Peyer's patch (tissue), 4 donors: ENCODE measurements around the gene KLF12. TPM values are rescaled to one million over a fixed set of nuclear protein-coding genes. Genes with fewer than 3 reads are reported as not detected.

Experiments
- DNase-seq, 3 donors: peaks; one replicate each; pipeline ENCODE4 v3.0.0-alpha.2; 2017 to 2019
- H3K27ac ChIP-seq, 4 donors: fragments of 200-600 bp; sonication (generic); one replicate each; pipeline ENCODE4 v1.5.1; 2016 to 2019
- H3K27me3 ChIP-seq, 2 donors: fragments of 200-600 bp; sonication (generic); one replicate each; pipeline ENCODE4 v1.5.1; 2019
- H3K36me3 ChIP-seq, 3 donors: fragments of 200-600 bp; sonication (generic); one replicate each; pipeline ENCODE4 v1.5.1; 2016 to 2019
- H3K4me1 ChIP-seq, 4 donors: fragments of 200-600 bp; sonication (generic); one replicate each; pipeline ENCODE4 v1.5.1; 2016 to 2019
- H3K4me3 ChIP-seq, 4 donors: fragments of 200-600 bp; sonication (generic); 1 replicate in 3 of 4; 2 replicates in 1 of 4; pipeline ENCODE4 v1.5.1; 2016 to 2019; ENCODE audit warnings: mild to moderate bottlenecking in 1 of 4
- H3K9me3 ChIP-seq, 4 donors: fragments of 200-600 bp; sonication (generic); one replicate each; pipeline ENCODE4 v1.5.1; 2016 to 2019; ENCODE audit warnings: mild to moderate bottlenecking in 1 of 4
- CTCF ChIP-seq, 6 experiments: fragments of 450-650 bp in 4 of 6; fragments of 200-600 bp in 2 of 6; sonication (generic) in 1 of 6; IDR thresholded peaks; one replicate each; pipeline ENCODE4 v1.5.1; 2017 to 2019; ENCODE audit warnings: antibody characterized with exemption in 6 of 6, mild to moderate bottlenecking in 3 of 6, moderate library complexity in 1 of 6
- POLR2A ChIP-seq, 2 donors: fragments of 450-650 bp; IDR thresholded peaks; one replicate each; pipeline ENCODE4 v1.5.1; 2017; ENCODE audit warnings: antibody characterized with exemption in 2 of 2, mild to moderate bottlenecking in 2 of 2, moderate library complexity in 2 of 2
- total RNA-seq, 4 donors: library from RNA; depleted of rRNA; stranded (reverse); fragments of >200 nt; gene quantifications; one replicate each; pipeline ENCODE4 v1.1.0, GENCODE V29; 2016

The KLF12 gene
- total RNA-seq, 4 donors from 2014 or later = 1.4 to 23.1 (median 2.7) TPM

- H3K27me3 ChIP-seq = no peaks in the 10 kb centered on the region
- no peak overlapping the region for H3K4me3 ChIP-seq
- no peak for DNase-seq
- no peak for TF ChIP-seq POLR2A (IDR thresholded peaks at IDR 0.05)
- no peak for TF ChIP-seq CTCF (IDR thresholded peaks at IDR 0.05)
- H3K36me3 ChIP-seq = no peaks in the 10 kb centered on the region
- no peaks in the 10 kb centered on the region for H3K9me3 ChIP-seq
- H3K4me1 ChIP-seq = no peaks in the 10 kb centered on the region
- no peak overlapping the region for H3K27ac ChIP-seq
These were observed 14.1 kb upstream of the KLF12 start for GRCh38 chr13:74148352-74148751.

GRCh38 chr13:74145249-74145975 is 11.2 kb upstream of the KLF12 start:
- H3K27me3 ChIP-seq = no peaks in the 10 kb centered on the region
- no peaks in the 10 kb centered on the region for H3K4me1 ChIP-seq
- H3K27ac ChIP-seq = no peak overlapping the region
- H3K4me3 ChIP-seq = no peak overlapping the region
- TF ChIP-seq POLR2A (IDR thresholded peaks at IDR 0.05) (no peak), CTCF (IDR thresholded peaks at IDR 0.05) (no peak)
- no peaks in the 10 kb centered on the region for H3K36me3 ChIP-seq
- DNase-seq = no peak
- H3K9me3 ChIP-seq = no peaks in the 10 kb centered on the region

- TF ChIP-seq CTCF (IDR thresholded peaks at IDR 0.05) (no peak), POLR2A (IDR thresholded peaks at IDR 0.05) (no peak)
These were observed 10.1 kb upstream of the KLF12 start for GRCh38 chr13:74144269-74144668.

GRCh38 chr13:74142257-74142656 is 8.1 kb upstream of the KLF12 start:
- Histone ChIP-seq H3K27ac (no peak overlapping the region), H3K36me3 (no peaks in the 10 kb centered on the region), H3K9me3 (no peaks in the 10 kb centered on the region), H3K4me1 (no peaks in the 10 kb centered on the region), H3K27me3 (no peaks in the 10 kb centered on the region), H3K4me3 (no peak overlapping the region)
- no peak for TF ChIP-seq CTCF (IDR thresholded peaks at IDR 0.05)
- no peak for TF ChIP-seq POLR2A (IDR thresholded peaks at IDR 0.05)
- no peak for DNase-seq

More at GRCh38 chr13:74144269-74144668, 10.1 kb upstream of the KLF12 start:
- Histone ChIP-seq H3K9me3 (no peaks in the 10 kb centered on the region), H3K4me1 (no peaks in the 10 kb centered on the region), H3K27me3 (no peaks in the 10 kb centered on the region), H3K36me3 (no peaks in the 10 kb centered on the region), H3K27ac (no peak overlapping the region), H3K4me3 (no peak overlapping the region)
- no peak for DNase-seq

- Histone ChIP-seq H3K27ac (no peak overlapping the region), H3K4me1 (peaks cover 0 to 9% (median 0%) of the 10 kb centered on the region in 4 donors), H3K27me3 (no peaks in the 10 kb centered on the region), H3K4me3 (no peak overlapping the region), H3K9me3 (no peaks in the 10 kb centered on the region), H3K36me3 (no peaks in the 10 kb centered on the region)
- no peak for DNase-seq
- TF ChIP-seq CTCF (IDR thresholded peaks at IDR 0.05) = no peak
- TF ChIP-seq POLR2A (IDR thresholded peaks at IDR 0.05) = no peak
These were observed 4.0 kb upstream of the KLF12 start for GRCh38 chr13:74138241-74138640.
